ENCODE data around the gene CHST15. TPM values are rescaled to one million over a fixed set of nuclear protein-coding genes. Genes with fewer than 3 reads are reported as not detected.

CHST15 gene
- total RNA-seq, 1 donor from 2014 or later = 76.9 TPM

DNA sequence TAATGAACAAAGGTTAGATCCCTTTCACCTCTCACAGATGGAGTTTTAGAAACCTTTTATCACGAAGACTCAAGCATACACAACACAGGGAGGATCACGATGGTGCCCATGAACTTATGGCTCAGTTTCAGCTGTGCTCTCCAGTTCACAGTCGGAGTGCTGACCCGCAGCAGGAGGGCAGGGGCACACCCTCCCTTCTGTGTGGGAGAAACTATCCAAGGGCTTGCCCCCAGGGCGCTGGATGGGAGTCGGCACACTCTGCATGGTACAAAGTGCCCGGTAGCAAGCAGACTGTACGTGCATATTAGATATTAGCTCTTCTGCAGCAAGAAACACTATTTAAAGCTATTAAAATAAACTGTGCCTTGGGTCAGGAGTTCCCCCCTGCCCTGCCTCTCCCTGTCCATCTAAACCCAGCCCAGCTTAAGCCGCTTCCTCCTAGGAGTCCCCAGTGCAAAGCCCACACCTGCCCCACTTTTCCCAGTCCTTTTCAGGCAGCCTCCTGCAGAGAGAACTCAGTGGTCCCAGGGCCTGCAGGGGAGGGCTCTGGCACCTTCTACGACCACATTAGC is 76.5 kb downstream of the CHST15 start:
- DNase-seq (ENCODE audit: extremely low read depth, low read depth, low spot score) = no peak

- DNase-seq (ENCODE audit: extremely low read depth, low read depth, low spot score) = no peak
These were observed 77.4 kb downstream of the CHST15 start for GRCh38 chr10:124015991-124016390.

- DNase-seq (ENCODE audit: extremely low read depth, low read depth, low spot score) = no peak
These were observed 78.8 kb downstream of the CHST15 start for GRCh38 chr10:124014416-124015154.

- no peak for DNase-seq (ENCODE audit: extremely low read depth, low read depth, low spot score)
These were observed 79.5 kb downstream of the CHST15 start for GRCh38 chr10:124013916-124014315.

DNA sequence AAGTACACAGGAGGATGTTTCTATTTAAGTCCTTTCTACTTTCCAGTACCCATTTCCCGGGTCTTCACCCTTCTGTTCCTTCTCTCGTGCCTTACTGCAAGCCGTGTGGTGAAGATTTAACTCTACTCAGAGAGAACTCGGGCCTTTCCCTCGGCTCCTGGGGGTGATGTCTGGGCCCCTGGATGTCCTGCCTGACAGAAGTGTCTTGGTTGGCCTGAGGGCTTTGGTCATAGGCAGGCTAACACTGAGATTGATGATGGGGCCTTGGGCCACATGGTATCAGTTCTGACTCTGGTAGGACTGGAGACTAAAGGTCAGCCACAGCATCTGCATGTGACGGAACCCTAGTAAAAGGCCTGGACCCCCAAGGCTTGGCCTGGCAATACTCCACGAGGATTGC is 80.4 kb downstream of the CHST15 start:
- DNase-seq (ENCODE audit: extremely low read depth, low read depth, low spot score) = no peak

DNA sequence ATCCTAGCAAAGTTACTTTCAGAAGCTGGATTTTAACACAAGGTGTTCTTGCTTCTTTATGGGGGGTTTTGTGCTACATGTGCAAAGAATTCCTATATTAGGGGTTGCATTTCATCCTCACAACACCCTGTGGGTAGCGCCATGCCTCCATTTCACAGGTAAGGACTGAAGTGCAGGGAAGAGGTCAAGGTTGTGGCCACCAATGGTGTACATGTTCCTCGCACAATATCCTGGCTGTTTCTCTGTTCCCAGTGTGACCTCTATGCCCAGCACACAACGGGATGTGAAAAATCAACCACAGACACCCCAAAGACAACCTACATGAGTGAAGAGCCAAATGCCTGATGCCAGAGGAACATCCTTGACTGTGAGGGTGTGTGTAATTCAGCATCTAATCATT is 80.8 kb downstream of the CHST15 start:
- no peak for DNase-seq (ENCODE audit: extremely low read depth, low read depth, low spot score)

DNA sequence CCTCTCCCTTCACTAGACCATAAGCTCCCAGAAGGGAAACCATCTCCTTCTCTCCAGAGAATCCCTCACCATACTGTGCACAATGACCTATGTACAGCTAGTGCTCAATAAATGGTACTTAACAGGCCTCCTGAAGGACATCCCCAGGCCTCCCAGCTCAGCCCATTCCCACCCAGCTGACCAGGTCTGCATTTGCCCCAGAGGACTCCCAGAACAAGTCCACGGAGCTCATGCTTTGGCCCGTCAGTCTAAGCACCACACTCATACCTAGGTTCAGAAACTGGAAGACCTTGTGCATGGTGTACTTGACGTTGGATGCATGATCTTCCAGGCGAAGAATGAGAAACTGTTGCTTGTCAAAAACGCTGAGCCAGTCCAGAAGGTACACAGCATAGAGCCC is 81.3 kb downstream of the CHST15 start:
- no peak for DNase-seq (ENCODE audit: extremely low read depth, low read depth, low spot score)

DNA sequence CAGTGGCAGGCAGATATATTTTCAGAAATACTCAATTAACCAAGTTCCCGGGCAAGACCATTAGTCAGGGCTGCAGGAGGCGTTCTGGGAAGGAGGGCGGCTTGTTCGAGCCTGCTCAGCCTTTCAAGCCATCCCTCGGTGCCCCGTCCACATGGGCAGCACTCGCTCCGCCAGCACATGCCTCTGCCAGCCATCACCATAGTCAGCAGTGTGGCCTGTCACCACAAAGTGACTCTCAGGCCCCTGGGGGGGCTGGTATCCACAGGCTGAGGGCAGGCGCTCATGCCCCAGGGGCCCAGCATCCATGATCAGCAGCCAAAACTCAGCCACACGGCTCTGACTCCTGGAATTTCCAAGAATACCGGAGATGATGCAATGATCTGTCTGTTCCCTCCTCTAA is 81.9 kb downstream of the CHST15 start:
- DNase-seq (ENCODE audit: extremely low read depth, low read depth, low spot score) = no peak

DNA sequence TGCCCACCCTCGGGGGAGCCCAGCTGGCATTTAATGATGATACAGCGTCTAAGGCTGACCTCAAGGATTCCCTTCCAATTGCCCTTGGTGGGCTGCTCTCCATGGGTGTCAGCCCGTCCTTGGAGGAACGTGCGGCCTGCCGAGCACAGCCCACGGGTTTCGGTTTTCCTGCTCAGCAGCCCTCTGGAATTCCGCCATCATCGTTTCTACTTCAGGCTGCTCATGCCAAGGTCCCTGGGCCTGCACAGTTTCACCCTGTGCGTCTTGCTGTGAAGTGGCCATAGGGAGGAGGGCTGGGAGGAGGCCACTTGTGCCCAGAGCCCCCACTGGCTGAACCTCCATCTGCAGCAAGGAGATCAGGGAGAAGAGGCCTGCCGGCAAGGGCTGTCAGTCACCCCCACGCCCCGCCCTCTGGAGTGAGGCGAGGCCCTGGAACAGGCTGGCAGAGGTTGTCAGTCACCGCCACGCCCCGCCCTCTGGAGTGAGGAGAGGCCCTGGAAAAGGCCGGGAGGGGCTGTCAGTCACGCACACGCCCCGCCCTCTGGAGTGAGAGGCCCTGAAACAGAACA is 82.8 kb downstream of the CHST15 start:
- DNase-seq (ENCODE audit: extremely low read depth, low read depth, low spot score) = no peak

- no peak for DNase-seq (ENCODE audit: extremely low read depth, low read depth, low spot score)
These were observed 83.4 kb downstream of the CHST15 start for GRCh38 chr10:124010024-124010423.

DNA sequence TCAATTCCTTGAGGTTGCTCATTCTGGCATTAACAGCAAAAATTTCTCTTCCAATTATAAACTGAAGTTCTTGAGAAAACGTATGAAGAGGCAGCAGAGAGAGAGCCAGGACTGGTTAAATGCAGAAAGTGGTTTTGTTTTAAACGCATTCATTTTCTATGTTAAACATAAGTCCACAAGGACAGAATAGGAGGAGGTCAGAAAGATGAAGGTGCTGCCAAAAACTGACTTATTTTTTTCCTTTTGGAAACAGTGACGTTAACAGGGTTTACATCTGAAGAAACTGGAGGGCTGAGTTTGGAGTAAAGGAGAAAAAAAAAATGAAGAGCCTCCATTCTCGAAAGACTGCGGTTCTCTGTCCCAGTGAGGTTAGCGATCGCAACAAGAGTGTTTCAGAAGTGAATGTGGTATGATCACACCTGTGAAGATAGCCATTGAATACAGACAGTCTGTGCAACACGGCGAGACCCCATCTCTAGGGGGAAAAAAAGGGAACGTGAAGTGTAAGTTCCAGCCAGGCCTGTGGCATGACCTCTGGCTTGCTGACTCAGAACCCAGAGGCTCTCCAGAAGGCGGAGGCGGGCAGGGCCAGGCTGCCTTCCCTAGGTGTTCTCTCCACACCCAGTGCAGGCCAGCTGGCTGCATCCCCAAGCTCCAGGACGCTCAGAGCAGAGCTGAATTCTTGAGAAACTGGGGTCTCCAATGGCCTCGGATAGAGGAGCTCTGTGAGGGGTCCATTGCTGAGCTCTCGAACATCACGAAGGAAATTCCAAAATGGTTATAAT is 84.0 kb downstream of the CHST15 start:
- DNase-seq (ENCODE audit: extremely low read depth, low read depth, low spot score) = no peak

- DNase-seq (ENCODE audit: extremely low read depth, low read depth, low spot score) = no peak
These were observed 84.7 kb downstream of the CHST15 start for GRCh38 chr10:124008681-124009080.

GRCh38 chr10:124008187-124008586 is 85.2 kb downstream of the CHST15 start:
- no peak for DNase-seq (ENCODE audit: extremely low read depth, low read depth, low spot score)

DNA sequence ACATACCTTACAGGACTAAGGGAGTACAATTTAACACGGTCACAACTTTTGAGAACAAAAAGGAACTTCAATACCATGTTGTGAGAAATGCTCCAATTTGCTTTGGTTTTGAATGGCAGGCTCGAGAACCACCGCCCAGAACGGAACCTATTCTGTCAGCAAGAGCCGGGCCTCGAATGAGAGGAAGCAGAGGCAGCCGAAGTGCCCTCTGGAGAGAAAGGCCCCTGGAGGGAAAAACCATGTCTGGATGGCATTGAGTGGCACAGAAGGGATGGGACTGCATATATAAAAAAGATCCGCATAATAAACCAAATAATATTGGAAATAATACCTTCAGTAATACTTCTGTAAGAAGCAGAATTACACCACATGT is 85.6 kb downstream of the CHST15 start:
- DNase-seq (ENCODE audit: extremely low read depth, low read depth, low spot score) = no peak

GRCh38 chr10:124007102-124007772 is 86.2 kb downstream of the CHST15 start:
- DNase-seq (ENCODE audit: extremely low read depth, low read depth, low spot score) = no peak

DNA sequence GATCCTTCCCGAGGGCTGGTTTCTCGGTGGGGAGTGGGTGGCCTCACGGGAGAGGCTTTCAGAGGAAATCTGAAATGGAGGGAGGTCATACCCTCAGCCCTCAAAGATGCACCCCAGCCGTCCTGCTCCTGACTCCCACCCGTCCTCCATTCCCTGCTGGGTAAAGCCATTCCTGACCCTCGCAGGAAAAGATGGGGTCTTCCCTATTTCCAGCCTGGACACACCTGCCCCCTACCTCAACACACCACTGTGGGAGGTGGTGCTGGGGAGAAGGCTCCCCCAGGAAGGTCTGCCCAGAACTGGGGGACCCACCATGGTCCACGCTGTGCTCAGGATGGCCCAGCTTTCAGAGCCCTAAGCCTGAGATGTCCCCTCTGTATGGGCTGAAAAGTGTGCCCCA is 86.9 kb downstream of the CHST15 start:
- no peak for DNase-seq (ENCODE audit: extremely low read depth, low read depth, low spot score)

DNA sequence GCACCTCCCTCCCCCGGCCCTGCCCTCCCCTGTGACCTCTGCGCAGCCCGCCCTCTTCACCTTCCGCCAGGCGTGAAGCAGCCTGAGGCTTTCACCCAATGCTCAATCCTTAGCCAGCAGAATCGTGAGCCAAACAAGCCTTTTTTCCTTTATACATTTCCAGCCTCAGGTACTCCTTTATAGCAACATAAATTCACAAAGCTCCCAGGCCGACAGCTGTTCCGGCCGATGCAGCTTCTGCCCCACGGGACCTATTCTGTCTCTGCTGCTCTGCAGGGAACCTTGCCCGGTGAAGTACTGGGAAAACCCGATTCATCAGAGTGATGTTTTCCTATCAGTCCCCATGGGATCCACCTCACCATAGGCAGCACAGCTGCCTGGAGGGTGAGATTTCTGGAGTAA is 87.4 kb downstream of the CHST15 start:
- no peak for DNase-seq (ENCODE audit: extremely low read depth, low read depth, low spot score)

GRCh38 chr10:124005091-124005490 is 88.3 kb downstream of the CHST15 start:
- DNase-seq (ENCODE audit: extremely low read depth, low read depth, low spot score) = no peak

- no peak for DNase-seq (ENCODE audit: extremely low read depth, low read depth, low spot score)
These were observed 88.8 kb downstream of the CHST15 start for GRCh38 chr10:124004663-124005004.

DNA sequence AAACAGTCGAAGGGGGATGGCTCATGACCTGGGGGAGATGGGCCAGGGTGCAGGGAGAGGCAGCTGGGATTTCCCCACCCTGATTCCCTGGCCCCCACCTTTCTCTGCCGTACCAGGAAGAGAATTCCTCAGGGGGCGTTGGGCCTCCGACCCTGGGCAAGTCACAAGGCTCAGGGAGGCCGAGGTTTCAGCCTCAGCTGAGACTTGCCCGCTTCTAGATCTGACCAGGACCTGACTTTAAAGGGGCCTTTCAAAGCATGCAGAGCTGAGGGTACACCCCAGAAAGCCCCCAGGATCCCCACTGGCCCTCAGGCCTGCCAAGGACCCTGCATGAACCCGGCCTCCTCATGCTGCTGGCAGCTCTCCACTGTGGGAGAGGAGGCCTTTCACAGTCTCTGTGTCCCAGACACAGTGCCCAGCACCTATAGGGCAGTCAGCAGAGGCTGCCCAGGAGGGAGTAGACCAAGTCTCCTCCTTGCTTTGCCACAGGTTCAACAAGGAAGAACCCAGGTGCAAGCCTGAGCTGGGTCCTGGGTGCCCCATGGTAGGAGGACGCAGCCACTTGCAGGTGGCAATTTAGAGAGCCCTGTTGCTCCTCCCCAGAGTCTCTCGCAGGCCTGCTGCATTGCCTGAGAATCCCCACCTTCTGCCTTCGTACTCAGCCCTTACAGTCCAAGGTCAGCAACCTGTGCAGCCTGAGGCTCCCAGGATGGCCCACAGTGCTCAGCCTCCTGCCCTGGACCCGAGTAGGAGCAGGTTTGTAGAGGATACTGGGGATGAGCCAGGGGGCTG is 89.3 kb downstream of the CHST15 start:
- no peak for DNase-seq (ENCODE audit: extremely low read depth, low read depth, low spot score)
